Measurements from ENCODE around the gene ZNF280B. TPM values are rescaled to one million over a fixed set of nuclear protein-coding genes. Genes with fewer than 3 reads are reported as not detected.
"Not testable (repeated sequence)": the region's sequence is repeated elsewhere in the genome, so short reads cannot be mapped to it uniquely, and the experiment has no call there.

Gene ZNF280B
- total RNA-seq, 1 donor: 1.7 TPM

- peak; percentile 44 for TF ChIP-seq CTCF (IDR thresholded peaks at IDR 0.05; ENCODE audit: insufficient read depth, low read depth, low read length)
- H3K4me3 ChIP-seq (ENCODE audit: low read depth, low read length): peak within 1 kb of the TSS; percentile 48
- DNase-seq (ENCODE audit: low read depth): peak; percentile 87
Measured at GRCh38 chr22:22520020-22520656, 11.6 kb upstream of the ZNF280B start, which contains the start of gene ZNF280A. Gene ZNF280A, minus strand, starts transcription at chr22:22520270. Its CDS starts 4,640 bp downstream, at chr22:22515630.

- peak overlapping the region; percentile 48 for H3K4me3 ChIP-seq (ENCODE audit: low read depth, low read length)
- peak; percentile 7 for DNase-seq (ENCODE audit: low read depth)
- TF ChIP-seq CTCF (IDR thresholded peaks at IDR 0.05; ENCODE audit: insufficient read depth, low read depth, low read length): no peak
Measured at GRCh38 chr22:22519591-22519990, 11.0 kb upstream of the ZNF280B start.

GRCh38 chr22:22516992-22517391 lies 8.4 kb upstream of the ZNF280B start:
- DNase-seq (ENCODE audit: low read depth): no peak
- H3K4me3 ChIP-seq (ENCODE audit: low read depth, low read length): no peak overlapping the region
- TF ChIP-seq CTCF (IDR thresholded peaks at IDR 0.05; ENCODE audit: insufficient read depth, low read depth, low read length): no peak

GRCh38 chr22:22515890-22516289 lies 7.3 kb upstream of the ZNF280B start:
- DNase-seq (ENCODE audit: low read depth): no peak
- no peak overlapping the region for H3K4me3 ChIP-seq (ENCODE audit: low read depth, low read length)
- no peak for TF ChIP-seq CTCF (IDR thresholded peaks at IDR 0.05; ENCODE audit: insufficient read depth, low read depth, low read length)

GRCh38 chr22:22514431-22514830 lies 5.9 kb upstream of the ZNF280B start:
- DNase-seq (ENCODE audit: low read depth); H3K4me3 ChIP-seq (ENCODE audit: low read depth, low read length): not testable (repeated sequence)

- H3K4me3 ChIP-seq (ENCODE audit: low read depth, low read length): no peak overlapping the region
- DNase-seq (ENCODE audit: low read depth): no peak
- no peak for TF ChIP-seq CTCF (IDR thresholded peaks at IDR 0.05; ENCODE audit: insufficient read depth, low read depth, low read length)
Measured at GRCh38 chr22:22513619-22514018, 5.1 kb upstream of the ZNF280B start.

- no peak for DNase-seq (ENCODE audit: low read depth)
- TF ChIP-seq CTCF (IDR thresholded peaks at IDR 0.05; ENCODE audit: insufficient read depth, low read depth, low read length): no peak
- no peak overlapping the region for H3K4me3 ChIP-seq (ENCODE audit: low read depth, low read length)
Measured at GRCh38 chr22:22512951-22513350, 4.4 kb upstream of the ZNF280B start.

GRCh38 chr22:22510833-22511232 lies 2.3 kb upstream of the ZNF280B start:
- DNase-seq (ENCODE audit: low read depth); H3K4me3 ChIP-seq (ENCODE audit: low read depth, low read length): not testable (repeated sequence)

- DNase-seq (ENCODE audit: low read depth); H3K4me3 ChIP-seq (ENCODE audit: low read depth, low read length): not testable (repeated sequence)
Measured at GRCh38 chr22:22509912-22510311, 1.4 kb upstream of the ZNF280B start.

Measured in fibroblast of villous mesenchyme (primary cell).